OCI-LY7 (cell line): ENCODE measurements around the gene TJP2. TPM values are rescaled to one million over a fixed set of nuclear protein-coding genes. Genes with fewer than 3 reads are reported as not detected.

Source experiments
- BruUV-seq: library from RNA; stranded (reverse); fragments of 400-500 nt; replicated peaks from 2 replicates; lab custom pipeline; 2021; lab: Mats Ljungman, UMichigan
- CTCF ChIA-PET: fragments of 300-600 bp; sonication (Branson Sonifier 250); formaldehyde crosslinking; loops from one replicate; lab custom pipeline; 2022; ENCODE audit warnings: antibody characterized with exemption; ENCODE audit not compliant: unreplicated experiment; lab: Charles Lee
- POLR2A ChIA-PET: fragments of 300-600 bp; sonication (Branson Sonifier 250); formaldehyde crosslinking; loops from one replicate; lab custom pipeline; 2022; ENCODE audit warnings: antibody characterized with exemption; lab: Charles Lee
- DNase-seq: peaks from one replicate; pipeline ENCODE4 v3.0.0-alpha.2; 2015; ENCODE audit warnings: low spot score
- H2AFZ ChIP-seq: fragments of 200-600 bp; sonication (generic), shearing (Covaris generic); 2 replicates; pipeline ENCODE4 v1.6.1; 2014; ENCODE audit warnings: mild to moderate bottlenecking, antibody characterized with exemption, low read length, moderate library complexity
- H3K27ac ChIP-seq: fragments of 200-600 bp; sonication (generic); 2 replicates; pipeline ENCODE4 v1.5.1; 2014; ENCODE audit warnings: mixed run types, low read depth, mild to moderate bottlenecking, moderate library complexity, low read length, inconsistent platforms; ENCODE audit not compliant: poor library complexity, severe bottlenecking
- H3K36me3 ChIP-seq: fragments of 200-600 bp; sonication (generic); 2 replicates; pipeline ENCODE4 v1.6.1; 2014; ENCODE audit warnings: mild to moderate bottlenecking, antibody characterized with exemption, low read length, moderate library complexity, mixed read lengths; ENCODE audit not compliant: insufficient read depth
- H3K4me1 ChIP-seq: fragments of 200-600 bp; sonication (generic); 2 replicates; pipeline ENCODE4 v1.5.1; 2014; ENCODE audit warnings: mild to moderate bottlenecking, low read length; ENCODE audit not compliant: insufficient read depth, poor library complexity, severe bottlenecking
- H3K4me2 ChIP-seq: fragments of 200-600 bp; sonication (generic); 2 replicates; pipeline ENCODE4 v1.6.1; 2014; ENCODE audit warnings: mild to moderate bottlenecking, low read length
- H3K4me3 ChIP-seq: fragments of 200-600 bp; sonication (generic); 2 replicates; pipeline ENCODE4 v1.5.1; 2014; ENCODE audit warnings: mild to moderate bottlenecking, low read depth, low read length; ENCODE audit not compliant: poor library complexity, severe bottlenecking
- H3K79me2 ChIP-seq: fragments of 200-600 bp; sonication (generic); 2 replicates; pipeline ENCODE4 v1.6.1; 2016; ENCODE audit warnings: low read depth, mild to moderate bottlenecking, low read length, moderate library complexity, mixed read lengths; ENCODE audit not compliant: insufficient read depth
- H3K9me2 ChIP-seq: fragments of 200-600 bp; sonication (generic); 2 replicates; pipeline ENCODE4 v1.6.1; 2016; ENCODE audit warnings: mild to moderate bottlenecking, low read length, mixed read lengths; ENCODE audit not compliant: insufficient read depth
- H3K9me3 ChIP-seq: fragments of 200-600 bp; sonication (generic); 2 replicates; pipeline ENCODE4 v1.6.1; 2014; ENCODE audit warnings: mild to moderate bottlenecking, mixed run types, low read length, mixed read lengths
- H4K20me1 ChIP-seq: fragments of 200-600 bp; sonication (generic); 2 replicates; pipeline ENCODE4 v1.6.1; 2014; ENCODE audit warnings: mild to moderate bottlenecking, antibody characterized with exemption, low read length, moderate library complexity, mixed read lengths; ENCODE audit not compliant: insufficient read depth
- CTCF ChIP-seq: fragments of 200-600 bp; sonication (generic); conservative IDR thresholded peaks from 2 replicates; pipeline ENCODE4 v1.5.1; 2014; ENCODE audit warnings: mild to moderate bottlenecking, antibody characterized with exemption, low read length, moderate library complexity, mixed read lengths
- EZH2phosphoT487 ChIP-seq: fragments of 200-600 bp; sonication (generic); IDR thresholded peaks from 2 replicates; pipeline ENCODE4 v1.6.1; 2018; ENCODE audit warnings: low read depth, borderline replicate concordance, mild to moderate bottlenecking, mixed run types, antibody characterized with exemption, low read length, moderate library complexity, mixed read lengths
- intact Hi-C: fragments of 100-400 bp; cut with micrococcal nuclease; formaldehyde crosslinking; loops from one replicate; pipeline ENCODE4 v1.10.0; 2022; ENCODE audit not compliant: unreplicated experiment
- total RNA-seq, 2 experiments: library from RNA; depleted of rRNA in 1 of 2; stranded (reverse); fragments of >200 nt in 1 of 2; shearing (Covaris generic) in 1 of 2; gene quantifications; 2 replicates each; pipeline ENCODE4 v1.2.3, GENCODE V29; 2014 to 2022

TJP2 gene
- total RNA-seq, 2 experiments from 2014 or later, result 15.1 to 18.0 TPM

DNA sequence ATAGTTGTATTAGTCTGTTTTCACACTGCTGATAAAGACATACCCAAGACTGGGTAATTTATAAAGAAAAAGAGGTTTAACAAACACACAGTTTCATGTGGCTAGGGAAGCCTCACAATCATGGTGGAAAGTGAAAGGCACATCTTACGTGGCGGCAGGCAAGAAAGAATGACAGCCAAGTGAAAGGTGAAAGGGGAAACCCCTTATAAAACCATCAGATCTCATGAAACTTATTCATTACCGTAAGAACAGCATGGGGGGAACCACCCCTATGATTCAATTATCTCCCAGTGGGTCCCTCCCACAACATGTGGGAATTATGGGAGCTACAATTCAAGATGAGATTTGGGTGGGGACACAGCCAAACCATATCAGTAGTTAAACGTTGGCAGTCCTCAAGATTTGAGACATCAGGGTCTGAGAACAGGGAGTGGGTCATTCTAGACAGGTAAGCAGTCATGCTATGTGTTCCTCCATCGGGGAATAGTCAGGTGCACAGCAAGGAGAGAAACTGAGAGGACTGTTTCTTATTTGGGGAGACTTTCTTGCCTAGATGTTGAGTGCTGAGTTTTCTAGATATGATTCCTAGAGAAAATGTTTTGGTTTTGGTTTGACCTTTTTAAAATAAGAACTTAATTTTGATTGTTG, 105.1 kb downstream of the TJP2 start:
- intact Hi-C loops, result no loop called here
- Histone ChIP-seq H3K36me3 (no peaks in the 10 kb centered on the region), H2AFZ (no peak overlapping the region), H3K4me1 (no peaks in the 10 kb centered on the region), H3K9me2 (no peaks in the 10 kb centered on the region), H3K27ac (no peak overlapping the region), H3K79me2 (no peaks in the 10 kb centered on the region), H4K20me1 (no peaks in the 10 kb centered on the region), H3K4me3 (no peak overlapping the region), H3K9me3 (no peaks in the 10 kb centered on the region), H3K4me2 (no peak overlapping the region)
- POLR2A ChIA-PET, result no interaction called here
- TF ChIP-seq CTCF, result no peak
- TF ChIP-seq EZH2phosphoT487, result no peak
- no TSS peak for BruUV-seq
- CTCF ChIA-PET, result no interaction called here
- DNase-seq, result no peak

- no peak for DNase-seq
- no peaks in the 10 kb centered on the region for H4K20me1 ChIP-seq
- H3K36me3 ChIP-seq, result no peaks in the 10 kb centered on the region
- POLR2A ChIA-PET, result no interaction called here
- no peak for TF ChIP-seq CTCF
- TF ChIP-seq EZH2phosphoT487, result no peak
- H3K4me3 ChIP-seq, result no peak overlapping the region
- H3K79me2 ChIP-seq, result no peaks in the 10 kb centered on the region
- H2AFZ ChIP-seq, result no peak overlapping the region
- CTCF ChIA-PET, result no interaction called here
- no peaks in the 10 kb centered on the region for H3K9me3 ChIP-seq
- no peak overlapping the region for H3K27ac ChIP-seq
- H3K4me1 ChIP-seq, result no peaks in the 10 kb centered on the region
- H3K9me2 ChIP-seq, result no peaks in the 10 kb centered on the region
- no TSS peak for BruUV-seq
- intact Hi-C loops, result no loop called here
- H3K4me2 ChIP-seq, result no peak overlapping the region
Observed at GRCh38 chr9:69279733-69280132, 105.7 kb downstream of the TJP2 start.

DNA sequence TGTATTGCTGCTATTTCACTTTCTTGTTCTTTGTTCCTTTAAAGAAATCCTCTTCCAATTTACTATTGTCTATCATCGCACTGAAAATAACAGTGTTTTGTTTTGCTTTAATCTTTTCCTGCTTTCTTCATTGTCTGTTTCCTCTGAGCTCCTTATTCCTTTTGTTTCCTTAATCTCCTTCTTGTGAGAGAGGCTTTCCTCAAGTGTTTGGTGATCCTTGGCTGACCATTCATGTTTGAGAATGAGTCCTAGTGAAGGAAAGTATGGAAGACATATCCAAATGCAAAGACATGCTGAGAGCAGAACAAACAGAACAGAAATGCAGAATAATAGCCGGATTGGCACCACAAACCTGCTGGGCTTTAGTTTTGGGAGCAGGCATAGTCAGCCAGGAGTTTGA, 108.9 kb downstream of the TJP2 start:
- Histone ChIP-seq H3K9me3 (no peaks in the 10 kb centered on the region), H2AFZ (no peak overlapping the region), H3K4me2 (no peak overlapping the region), H3K4me3 (no peak overlapping the region), H3K36me3 (no peaks in the 10 kb centered on the region), H4K20me1 (no peaks in the 10 kb centered on the region), H3K27ac (no peak overlapping the region), H3K79me2 (no peaks in the 10 kb centered on the region), H3K4me1 (no peaks in the 10 kb centered on the region), H3K9me2 (no peaks in the 10 kb centered on the region)
- ChIA-PET POLR2A (no interaction called here), CTCF (no interaction called here)
- no peak for TF ChIP-seq CTCF
- no peak for TF ChIP-seq EZH2phosphoT487
- BruUV-seq, result no TSS peak
- DNase-seq, result no peak
- intact Hi-C loops, result no loop called here
